ENCODE data around the gene MEF2A.
A peak's percentile ranks its signal among the peaks of the same experiment; 100 is the strongest.
"Not testable (repeated sequence)": the region's sequence is repeated elsewhere in the genome, so short reads cannot be mapped to it uniquely, and the experiment has no call there.

Gene MEF2A

DNA sequence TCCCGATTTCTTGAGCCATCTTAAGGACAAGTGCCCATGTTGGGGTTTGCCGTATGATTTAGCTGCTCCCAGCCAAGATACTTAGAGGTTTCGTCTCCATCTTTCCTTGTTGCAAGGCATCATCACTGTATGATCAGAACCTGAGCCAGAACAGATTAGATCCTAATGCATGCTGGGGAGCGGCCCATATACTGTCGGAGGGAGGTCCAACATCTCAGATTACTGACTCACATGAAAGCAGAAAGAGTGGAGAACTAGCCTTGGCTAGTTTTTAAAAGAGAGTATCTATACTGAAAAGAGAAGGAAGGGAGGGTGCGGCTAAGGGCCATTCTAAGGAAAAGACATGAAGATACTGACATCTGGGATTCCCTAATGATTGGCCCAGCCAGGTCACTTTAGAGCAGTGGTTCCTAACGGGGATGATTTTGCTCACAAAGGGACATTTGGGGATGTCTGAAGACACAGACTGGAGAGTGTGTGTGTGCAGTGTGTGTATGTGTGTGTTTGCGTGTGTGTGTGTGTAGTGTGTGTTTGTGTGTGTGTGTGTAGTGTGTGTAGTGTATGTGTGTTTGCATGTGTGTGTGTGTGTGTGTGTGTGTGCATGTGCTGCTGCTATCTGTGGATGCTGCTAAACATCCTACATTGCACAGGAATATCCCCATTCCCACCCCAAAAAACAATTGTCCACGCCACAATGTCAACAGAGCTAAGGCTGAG, 179.7 kb downstream of the MEF2A start:
- H3K4me3 ChIP-seq (ENCODE audit: low read depth, low read length) = no peak overlapping the region
- TF ChIP-seq, protein P1, sequence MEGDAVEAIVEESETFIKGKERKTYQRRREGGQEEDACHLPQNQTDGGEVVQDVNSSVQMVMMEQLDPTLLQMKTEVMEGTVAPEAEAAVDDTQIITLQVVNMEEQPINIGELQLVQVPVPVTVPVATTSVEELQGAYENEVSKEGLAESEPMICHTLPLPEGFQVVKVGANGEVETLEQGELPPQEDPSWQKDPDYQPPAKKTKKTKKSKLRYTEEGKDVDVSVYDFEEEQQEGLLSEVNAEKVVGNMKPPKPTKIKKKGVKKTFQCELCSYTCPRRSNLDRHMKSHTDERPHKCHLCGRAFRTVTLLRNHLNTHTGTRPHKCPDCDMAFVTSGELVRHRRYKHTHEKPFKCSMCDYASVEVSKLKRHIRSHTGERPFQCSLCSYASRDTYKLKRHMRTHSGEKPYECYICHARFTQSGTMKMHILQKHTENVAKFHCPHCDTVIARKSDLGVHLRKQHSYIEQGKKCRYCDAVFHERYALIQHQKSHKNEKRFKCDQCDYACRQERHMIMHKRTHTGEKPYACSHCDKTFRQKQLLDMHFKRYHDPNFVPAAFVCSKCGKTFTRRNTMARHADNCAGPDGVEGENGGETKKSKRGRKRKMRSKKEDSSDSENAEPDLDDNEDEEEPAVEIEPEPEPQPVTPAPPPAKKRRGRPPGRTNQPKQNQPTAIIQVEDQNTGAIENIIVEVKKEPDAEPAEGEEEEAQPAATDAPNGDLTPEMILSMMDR (IDR thresholded peaks at IDR 0.05; ENCODE audit: insufficient read depth, low read depth, low read length, missing control alignments) = no peak

DNA sequence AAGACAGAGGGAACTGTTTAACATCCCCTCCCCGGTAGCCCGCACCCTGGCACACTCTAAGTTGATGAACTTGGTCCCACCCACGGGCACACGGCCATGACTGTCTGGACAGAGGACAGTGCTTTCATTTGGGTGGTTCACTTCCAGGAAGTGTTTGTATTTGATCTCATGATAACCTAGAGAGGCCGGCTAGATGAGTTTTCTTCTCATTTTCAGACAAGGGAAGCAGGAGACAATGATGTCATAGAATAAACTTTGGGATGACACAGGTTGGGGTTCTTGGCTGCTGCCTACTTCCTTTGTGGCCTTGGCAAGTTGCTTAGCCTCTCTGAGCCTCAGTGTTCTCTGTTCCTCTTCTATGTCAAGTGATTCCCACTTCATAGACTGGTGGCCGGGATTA, 183.6 kb downstream of the MEF2A start:
- H3K4me3 ChIP-seq (ENCODE audit: low read depth, low read length) = no peak overlapping the region
- TF ChIP-seq, protein P1 (IDR thresholded peaks at IDR 0.05; ENCODE audit: insufficient read depth, low read depth, low read length, missing control alignments) = no peak
- DNase-seq (ENCODE audit: low read depth) = no peak

More for the DNA sequence above, 179.7 kb downstream of the MEF2A start:
- no peak for DNase-seq (ENCODE audit: low read depth)

DNA sequence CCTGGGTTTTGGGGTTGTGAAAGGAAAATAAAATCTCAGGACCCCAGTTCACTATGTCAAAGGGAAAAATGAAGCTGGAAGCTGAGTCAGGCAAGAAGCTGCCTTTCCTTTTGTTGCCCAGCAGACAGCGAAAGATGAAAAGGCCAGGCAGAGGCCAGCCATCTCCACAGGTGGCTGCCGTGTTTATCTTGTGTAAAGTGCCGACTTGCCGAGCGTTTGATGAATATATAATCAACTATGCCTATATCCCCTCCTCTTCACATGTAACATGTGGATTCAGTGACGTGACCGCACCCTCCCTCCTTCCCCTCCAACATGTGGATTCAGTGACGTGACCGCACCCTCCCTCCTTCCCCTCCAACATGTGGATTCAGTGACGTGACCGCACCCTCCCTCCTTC, 184.5 kb downstream of the MEF2A start:
- H3K4me3 ChIP-seq (ENCODE audit: low read depth, low read length); DNase-seq (ENCODE audit: low read depth): not testable (repeated sequence)

DNA sequence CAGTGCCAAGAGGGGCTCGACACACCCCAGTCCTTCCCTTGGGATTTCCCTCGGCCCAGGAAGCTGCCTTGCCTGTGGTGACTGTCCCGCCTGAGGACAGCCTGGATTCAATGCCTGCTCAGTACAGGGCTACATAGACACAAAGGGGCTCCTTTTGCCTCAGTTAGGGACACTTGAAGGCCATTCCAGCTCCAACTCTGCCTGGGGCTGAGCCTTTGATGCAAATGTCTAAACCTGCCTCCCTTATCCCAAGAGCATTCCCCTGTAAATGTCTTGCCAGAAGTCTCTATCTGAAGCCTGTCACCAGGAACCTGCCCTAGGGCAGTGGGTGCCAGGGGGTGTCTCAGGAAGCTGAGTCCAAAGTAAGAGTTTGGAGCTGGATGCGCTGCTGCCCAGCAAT, 186.8 kb downstream of the MEF2A start:
- DNase-seq (ENCODE audit: low read depth) = no peak
- H3K4me3 ChIP-seq (ENCODE audit: low read depth, low read length) = no peak overlapping the region
- TF ChIP-seq, protein P1 (IDR thresholded peaks at IDR 0.05; ENCODE audit: insufficient read depth, low read depth, low read length, missing control alignments) = no peak

DNA sequence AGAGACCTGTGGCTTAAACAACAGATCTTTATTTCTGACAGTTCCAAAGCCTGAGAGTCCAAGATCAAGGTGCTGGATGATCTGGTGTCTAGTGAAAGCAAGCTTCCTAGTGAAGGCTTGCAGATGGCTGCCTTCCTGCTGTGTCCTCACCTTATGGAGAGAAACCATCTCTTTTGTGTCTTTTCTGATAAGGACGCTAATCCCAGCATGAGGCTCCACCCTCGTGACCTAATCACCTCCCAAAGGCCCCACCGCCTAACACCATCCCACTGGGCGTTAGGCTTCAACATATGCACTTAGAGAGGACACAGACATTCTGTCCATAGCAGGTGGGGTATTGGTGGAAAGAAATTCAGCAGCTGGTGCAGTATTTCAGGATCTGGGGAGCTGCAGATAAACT, 187.3 kb downstream of the MEF2A start:
- H3K4me3 ChIP-seq (ENCODE audit: low read depth, low read length) = no peak overlapping the region
- no peak for DNase-seq (ENCODE audit: low read depth)
- TF ChIP-seq, protein P1 (IDR thresholded peaks at IDR 0.05; ENCODE audit: insufficient read depth, low read depth, low read length, missing control alignments) = no peak

DNA sequence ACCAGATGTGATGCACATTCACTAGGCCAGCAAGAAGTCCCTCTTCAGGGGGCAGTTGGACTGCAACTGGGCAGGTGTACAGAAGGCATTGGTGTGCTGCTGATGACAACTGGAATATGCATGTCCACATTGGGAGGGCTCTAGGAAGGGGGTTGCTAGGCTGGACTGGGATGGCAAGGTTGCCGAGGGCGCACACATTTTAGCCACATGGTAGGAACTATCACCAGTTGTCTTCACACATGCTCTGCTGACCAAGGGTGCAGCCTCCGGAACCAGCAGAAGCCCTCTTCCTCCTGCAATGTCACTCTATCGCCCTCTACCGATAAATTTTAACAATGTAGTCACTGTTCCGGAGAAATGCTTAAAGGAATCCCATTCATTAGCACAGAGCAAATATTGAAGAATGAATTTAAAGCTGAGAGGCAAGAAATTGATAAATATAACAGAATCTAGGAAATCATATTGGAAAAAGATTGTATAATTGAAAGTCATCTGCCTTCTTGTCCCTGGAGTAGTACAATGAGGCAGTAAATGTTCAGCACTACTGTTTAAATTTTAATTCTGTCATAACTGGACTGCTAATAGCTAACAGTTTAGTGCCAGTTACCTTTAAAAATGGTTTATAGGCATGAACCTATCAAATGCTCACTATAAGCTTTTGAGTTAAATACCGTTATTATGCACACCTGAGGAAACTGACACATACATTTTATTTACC, 190.1 kb downstream of the MEF2A start:
- H3K4me3 ChIP-seq (ENCODE audit: low read depth, low read length) = no peak overlapping the region
- peak; percentile 86 for DNase-seq (ENCODE audit: low read depth)
- TF ChIP-seq, protein P1 (IDR thresholded peaks at IDR 0.05; ENCODE audit: insufficient read depth, low read depth, low read length, missing control alignments) = peak; percentile 77

DNA sequence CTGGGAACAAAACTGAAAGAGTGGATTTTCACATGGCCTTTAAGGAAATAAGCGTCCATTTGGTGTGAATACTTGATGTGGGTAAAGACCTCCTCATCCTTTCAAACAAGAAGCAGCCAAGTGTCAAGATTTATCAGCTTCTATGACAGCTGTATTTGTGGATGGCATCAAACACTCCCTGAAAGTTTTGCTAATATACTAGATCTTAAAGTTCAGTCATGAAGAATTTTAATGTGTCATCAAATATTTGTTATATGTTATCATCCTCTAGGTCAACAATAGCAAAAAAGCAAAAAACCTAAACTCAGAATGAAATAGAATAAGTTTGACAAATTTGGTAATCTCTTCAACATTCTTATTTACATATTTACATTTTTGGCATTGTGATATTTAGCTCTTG, 196.5 kb downstream of the MEF2A start:
- TF ChIP-seq, protein P1 (IDR thresholded peaks at IDR 0.05; ENCODE audit: insufficient read depth, low read depth, low read length, missing control alignments) = no peak
- no peak overlapping the region for H3K4me3 ChIP-seq (ENCODE audit: low read depth, low read length)
- no peak for DNase-seq (ENCODE audit: low read depth)

Measured in GM12865 (cell line).